Left ventricle myocardium inferior (tissue), 1 donor: ENCODE results near the gene ACACB. TPM values are rescaled to one million over a fixed set of nuclear protein-coding genes. Genes with fewer than 3 reads are reported as not detected.

Experiments
- DNase-seq: peaks from one replicate; pipeline ENCODE4 v3.0.0-alpha.2; 2020
- H3K27ac ChIP-seq: fragments of 200-600 bp; replicated peaks from 2 replicates; pipeline ENCODE4 v1.8.0; 2021
- H3K27me3 ChIP-seq: fragments of 200-600 bp; 2 replicates; pipeline ENCODE4 v1.8.0; 2021; ENCODE audit warnings: low read depth
- H3K36me3 ChIP-seq: fragments of 200-600 bp; 2 replicates; pipeline ENCODE4 v1.8.0; 2021
- H3K4me1 ChIP-seq: fragments of 200-600 bp; 2 replicates; pipeline ENCODE4 v1.8.0; 2021
- H3K4me3 ChIP-seq: fragments of 200-600 bp; 2 replicates; pipeline ENCODE4 v1.8.0; 2021; ENCODE audit warnings: mild to moderate bottlenecking, moderate library complexity
- H3K9me3 ChIP-seq: fragments of 200-600 bp; replicated peaks from 2 replicates; pipeline ENCODE4 v1.8.0; 2021
- intact Hi-C: fragments of 100-400 bp; cut with micrococcal nuclease; formaldehyde crosslinking; loops from one replicate; pipeline ENCODE4 v1.11.0; 2022
- total RNA-seq: library from RNA; stranded (reverse); fragmentation: NEBNext Ultra II Directional; extraction: Animal tissue kit (Norgen Biotek cat#: 25700); gene quantifications from one replicate; pipeline ENCODE4 v1.2.1, GENCODE V29; 2021
- TF ChIP-seq, protein P1 (sequence below): fragments of 200-600 bp; IDR thresholded peaks from 2 replicates; pipeline ENCODE4 v1.8.0; 2021; ENCODE audit warnings: antibody characterized with exemption, mild to moderate bottlenecking, borderline replicate concordance
- donor health status: DM: no; HTN: yes; CAD: no; lungs with severe emphysema.

Gene ACACB
- total RNA-seq, 1 donor from 2014 or later, result 123 TPM

DNA sequence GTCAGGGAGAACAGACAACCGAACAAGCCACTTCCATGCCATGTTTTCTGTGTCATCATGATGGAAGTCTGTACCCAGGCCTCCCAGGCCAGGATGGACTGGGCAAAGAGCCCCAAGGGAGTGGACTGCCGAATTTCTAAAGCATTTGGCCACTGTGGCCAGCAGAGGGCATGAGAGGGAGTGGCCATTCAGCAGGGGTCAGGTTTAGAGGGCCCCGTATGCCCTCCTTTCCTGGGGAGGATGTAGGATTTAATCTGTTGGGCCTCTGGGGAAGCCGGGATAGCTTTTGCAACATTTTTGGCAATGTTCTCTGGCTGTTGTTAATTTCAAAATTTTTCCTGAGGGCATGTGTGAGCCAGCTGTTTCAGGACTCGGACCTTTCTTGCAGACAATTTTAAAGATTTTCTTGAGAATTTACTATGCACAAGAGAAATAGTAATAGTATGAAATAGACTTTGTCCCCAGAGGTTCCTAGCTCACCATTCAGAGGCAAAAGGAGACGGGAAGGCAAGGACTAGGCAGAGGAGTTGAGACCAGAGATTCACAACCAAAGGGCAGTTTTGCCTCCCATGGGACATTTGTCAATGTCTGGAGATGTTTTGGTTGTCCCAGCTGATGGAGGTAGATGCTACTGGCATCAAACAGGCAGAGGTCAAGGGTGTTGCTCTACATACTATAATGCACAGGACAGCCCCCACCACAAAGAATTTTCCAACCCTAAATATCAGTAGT is 18.0 kb downstream of the ACACB start:
- Histone ChIP-seq H3K9me3 (peaks cover 8% of the 10 kb centered on the region), H3K36me3 (peaks cover 7% of the 10 kb centered on the region), H3K27ac (peak overlapping the region; percentile 68), H3K4me1 (peaks cover 100% of the 10 kb centered on the region), H3K27me3 (no peaks in the 10 kb centered on the region), H3K4me3 (no peak overlapping the region)
- TF ChIP-seq, protein P1, sequence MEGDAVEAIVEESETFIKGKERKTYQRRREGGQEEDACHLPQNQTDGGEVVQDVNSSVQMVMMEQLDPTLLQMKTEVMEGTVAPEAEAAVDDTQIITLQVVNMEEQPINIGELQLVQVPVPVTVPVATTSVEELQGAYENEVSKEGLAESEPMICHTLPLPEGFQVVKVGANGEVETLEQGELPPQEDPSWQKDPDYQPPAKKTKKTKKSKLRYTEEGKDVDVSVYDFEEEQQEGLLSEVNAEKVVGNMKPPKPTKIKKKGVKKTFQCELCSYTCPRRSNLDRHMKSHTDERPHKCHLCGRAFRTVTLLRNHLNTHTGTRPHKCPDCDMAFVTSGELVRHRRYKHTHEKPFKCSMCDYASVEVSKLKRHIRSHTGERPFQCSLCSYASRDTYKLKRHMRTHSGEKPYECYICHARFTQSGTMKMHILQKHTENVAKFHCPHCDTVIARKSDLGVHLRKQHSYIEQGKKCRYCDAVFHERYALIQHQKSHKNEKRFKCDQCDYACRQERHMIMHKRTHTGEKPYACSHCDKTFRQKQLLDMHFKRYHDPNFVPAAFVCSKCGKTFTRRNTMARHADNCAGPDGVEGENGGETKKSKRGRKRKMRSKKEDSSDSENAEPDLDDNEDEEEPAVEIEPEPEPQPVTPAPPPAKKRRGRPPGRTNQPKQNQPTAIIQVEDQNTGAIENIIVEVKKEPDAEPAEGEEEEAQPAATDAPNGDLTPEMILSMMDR, result peak; percentile 63
- intact Hi-C loops, result no loop called here
- peak; percentile 58 for DNase-seq

DNA sequence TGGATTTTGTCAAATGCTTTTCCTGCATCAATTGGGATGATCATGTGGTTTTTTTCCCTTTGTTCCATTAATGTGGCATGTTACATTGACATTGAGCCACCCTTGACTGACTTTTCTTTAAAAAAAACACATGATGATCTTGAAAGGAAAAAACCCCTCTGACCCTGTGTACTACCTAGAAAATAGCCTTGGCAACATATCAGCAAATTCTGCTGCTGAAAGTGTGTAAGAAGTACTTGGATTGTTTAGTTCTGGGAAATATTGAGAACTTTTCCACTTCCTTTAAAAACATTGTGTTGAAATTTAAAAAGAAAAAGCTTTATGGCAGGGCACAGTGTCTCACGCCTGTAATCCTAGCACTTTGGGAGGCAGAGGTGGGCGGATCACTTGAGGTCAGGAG is 20.7 kb downstream of the ACACB start:
- no peaks in the 10 kb centered on the region for H3K27me3 ChIP-seq
- peaks cover 26% of the 10 kb centered on the region for H3K36me3 ChIP-seq
- H3K4me3 ChIP-seq, result no peak overlapping the region
- H3K9me3 ChIP-seq, result peaks cover 8% of the 10 kb centered on the region
- no peak for DNase-seq
- intact Hi-C loops, result no loop called here
- TF ChIP-seq, protein P1, result no peak
- peak overlapping the region; percentile 68 for H3K27ac ChIP-seq
- peaks cover 99% of the 10 kb centered on the region for H3K4me1 ChIP-seq

DNA sequence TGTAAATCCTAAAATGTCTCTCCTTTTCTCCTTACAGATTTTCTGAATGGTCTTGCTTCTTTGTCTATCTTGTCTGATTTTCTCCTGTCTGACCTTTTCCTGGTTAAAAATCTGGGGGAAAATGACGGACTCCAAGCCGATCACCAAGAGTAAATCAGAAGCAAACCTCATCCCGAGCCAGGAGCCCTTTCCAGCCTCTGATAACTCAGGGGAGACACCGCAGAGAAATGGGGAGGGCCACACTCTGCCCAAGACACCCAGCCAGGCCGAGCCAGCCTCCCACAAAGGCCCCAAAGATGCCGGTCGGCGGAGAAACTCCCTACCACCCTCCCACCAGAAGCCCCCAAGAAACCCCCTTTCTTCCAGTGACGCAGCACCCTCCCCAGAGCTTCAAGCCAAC is 23.0 kb downstream of the ACACB start:
- DNase-seq, result no peak
- TF ChIP-seq, protein P1, result no peak
- peaks cover 30% of the 10 kb centered on the region for H3K36me3 ChIP-seq
- H3K27ac ChIP-seq, result peak overlapping the region; percentile 68
- peaks cover 8% of the 10 kb centered on the region for H3K9me3 ChIP-seq
- H3K4me3 ChIP-seq, result no peak overlapping the region
- intact Hi-C loops, result no loop called here
- H3K27me3 ChIP-seq, result no peaks in the 10 kb centered on the region
- H3K4me1 ChIP-seq, result peaks cover 97% of the 10 kb centered on the region

DNA sequence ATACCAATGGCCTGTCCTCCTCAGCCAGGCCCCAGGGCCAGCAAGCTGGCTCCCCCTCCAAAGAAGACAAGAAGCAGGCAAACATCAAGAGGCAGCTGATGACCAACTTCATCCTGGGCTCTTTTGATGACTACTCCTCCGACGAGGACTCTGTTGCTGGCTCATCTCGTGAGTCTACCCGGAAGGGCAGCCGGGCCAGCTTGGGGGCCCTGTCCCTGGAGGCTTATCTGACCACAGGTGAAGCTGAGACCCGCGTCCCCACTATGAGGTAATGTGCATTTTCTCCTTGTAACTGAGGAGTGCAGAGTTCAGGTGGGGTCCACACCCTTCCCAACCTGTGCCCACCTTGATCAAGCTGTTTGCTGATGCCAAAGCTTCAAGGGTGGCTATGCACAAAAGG is 23.4 kb downstream of the ACACB start:
- no peak for DNase-seq
- no peaks in the 10 kb centered on the region for H3K27me3 ChIP-seq
- peaks cover 30% of the 10 kb centered on the region for H3K36me3 ChIP-seq
- peaks cover 8% of the 10 kb centered on the region for H3K9me3 ChIP-seq
- peaks cover 97% of the 10 kb centered on the region for H3K4me1 ChIP-seq
- intact Hi-C loops, result no loop called here
- H3K27ac ChIP-seq, result peak overlapping the region; percentile 68
- TF ChIP-seq, protein P1, result no peak
- H3K4me3 ChIP-seq, result no peak overlapping the region

DNA sequence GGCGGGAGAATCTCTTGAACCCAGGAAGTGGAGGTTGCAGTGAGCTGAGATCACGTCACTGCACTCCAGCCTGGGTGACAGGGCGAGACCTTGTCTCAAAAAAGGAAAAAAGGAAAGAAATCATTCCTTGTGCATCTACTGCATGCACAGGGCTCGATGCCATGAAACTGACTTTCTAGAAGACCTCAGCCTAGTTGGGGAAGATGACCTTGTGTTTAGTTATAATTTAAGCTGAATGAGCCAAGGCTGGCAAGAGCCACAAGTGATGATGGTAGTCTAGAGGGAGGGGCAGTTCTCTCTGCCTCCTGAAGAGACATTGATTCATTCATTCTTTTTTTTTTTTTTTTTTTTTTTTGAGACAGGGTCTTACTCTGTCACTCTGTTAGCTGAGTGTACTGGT is 24.2 kb downstream of the ACACB start:
- Histone ChIP-seq H3K4me3 (no peak overlapping the region), H3K9me3 (peaks cover 8% of the 10 kb centered on the region), H3K27ac (peak overlapping the region; percentile 68), H3K27me3 (no peaks in the 10 kb centered on the region), H3K36me3 (peaks cover 30% of the 10 kb centered on the region), H3K4me1 (peaks cover 97% of the 10 kb centered on the region)
- DNase-seq, result no peak
- TF ChIP-seq, protein P1, result no peak
- intact Hi-C loops, result no loop called here
